ENCODE data around the gene LYST. TPM values are rescaled to one million over a fixed set of nuclear protein-coding genes. Genes with fewer than 3 reads are reported as not detected.
"Not testable (repeated sequence)": the region's sequence is repeated elsewhere in the genome, so short reads cannot be mapped to it uniquely, and the experiment has no call there.

LYST gene
- total and polyA plus RNA-seq, 2 donors (not counting 1 experiment from before 2014, with no cell fraction given), result 7.5 to 50.2 TPM

DNA sequence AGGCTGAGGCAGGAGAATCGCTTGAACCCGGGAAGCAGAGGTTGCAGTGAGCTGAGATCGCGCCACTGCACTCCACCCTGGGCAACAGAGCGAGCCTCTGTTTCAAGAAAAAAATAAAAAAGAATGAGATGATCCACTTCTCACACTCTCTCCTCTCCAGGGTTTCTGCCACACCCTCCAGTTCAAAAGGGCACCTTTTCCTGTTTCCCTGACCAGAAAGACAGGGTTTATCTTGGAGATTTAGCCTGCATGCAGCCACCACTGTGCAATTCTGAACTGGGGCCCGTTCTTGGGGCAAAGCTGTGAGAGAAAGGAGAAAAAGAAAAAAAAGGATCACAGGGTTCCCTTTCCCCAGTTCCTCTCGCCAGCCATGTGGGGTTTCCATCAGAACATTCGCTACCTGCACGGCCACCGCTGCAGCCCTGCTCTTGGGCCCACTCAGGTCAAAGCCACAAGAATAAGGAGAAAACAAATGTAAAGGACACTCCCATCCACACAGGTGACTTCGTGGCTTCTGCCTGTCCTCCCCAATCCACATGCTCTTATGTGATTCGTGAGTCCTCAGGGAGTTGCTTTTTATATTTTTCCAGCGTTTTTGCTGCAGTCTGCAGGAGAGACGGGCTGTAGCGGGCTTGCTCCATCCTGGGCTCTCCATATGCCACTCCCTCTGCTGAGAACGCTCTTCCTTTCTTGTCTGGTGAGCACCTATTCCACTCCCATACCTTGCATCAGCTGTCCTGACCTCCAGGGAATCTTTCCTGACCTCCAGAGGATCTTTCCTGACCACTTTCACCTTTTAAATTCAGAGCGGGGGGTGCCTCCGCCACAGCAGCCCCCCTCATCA lies 243.5 kb downstream of the LYST start:
- DNase-seq (ENCODE audit: low read depth in 2 of 2), result no peak

DNA sequence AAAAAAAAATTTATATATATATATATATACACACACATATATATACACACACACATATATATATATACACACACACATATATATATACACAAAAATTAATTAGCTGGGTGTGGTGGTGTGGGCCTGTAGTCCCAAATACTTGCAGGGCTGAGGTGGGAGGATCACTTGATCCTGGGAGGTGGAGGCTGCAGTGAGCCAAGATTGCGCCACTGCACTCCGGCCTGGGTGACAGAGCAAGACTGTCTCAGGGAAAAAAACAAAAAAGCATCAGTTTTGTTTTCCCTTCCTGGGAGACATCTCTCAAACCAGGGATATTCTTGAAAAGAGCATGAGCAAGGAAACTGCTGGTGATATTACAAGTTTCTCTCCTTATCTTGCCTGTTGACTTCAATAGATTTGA lies 247.6 kb downstream of the LYST start:
- not testable (repeated sequence) for H3K27ac ChIP-seq (ENCODE audit: insufficient read depth, low read length); H2AFZ ChIP-seq (ENCODE audit: low read length); H3K79me2 ChIP-seq (ENCODE audit: control insufficient read depth, insufficient read depth, low read length); H3K27me3 ChIP-seq (ENCODE audit: control insufficient read depth, insufficient read depth, low read length); H3K36me3 ChIP-seq (ENCODE audit: control insufficient read depth, insufficient read depth, low read length); H3K4me3 ChIP-seq (replicated peaks in 1 of 4; ENCODE audit: control extremely low read depth in 1 of 4, insufficient read depth in 1 of 4, low read depth in 3 of 4, low read length in 4 of 4); H3K4me2 ChIP-seq (ENCODE audit: extremely low read depth, insufficient read depth, low read length); H3K9ac ChIP-seq (ENCODE audit: insufficient read depth, low read length); H3K4me1 ChIP-seq (ENCODE audit: control insufficient read depth, extremely low read depth, insufficient read depth, low read length); H4K20me1 ChIP-seq (ENCODE audit: control insufficient read depth, extremely low read depth, insufficient read depth, low read length); DNase-seq (ENCODE audit: low read depth in 2 of 2); H3K9me3 ChIP-seq (ENCODE audit: control insufficient read depth, insufficient read depth, low read depth, low read length)

More for the DNA sequence above, 243.5 kb downstream of the LYST start:
- H3K27ac ChIP-seq (ENCODE audit: insufficient read depth, low read length), result no peak overlapping the region
- H3K4me3 ChIP-seq (replicated peaks in 1 of 4; ENCODE audit: control extremely low read depth in 1 of 4, insufficient read depth in 1 of 4, low read depth in 3 of 4, low read length in 4 of 4), result no peak overlapping the region
- no peaks in the 10 kb centered on the region for H3K79me2 ChIP-seq (ENCODE audit: control insufficient read depth, insufficient read depth, low read length)
- no peaks in the 10 kb centered on the region for H4K20me1 ChIP-seq (ENCODE audit: control insufficient read depth, extremely low read depth, insufficient read depth, low read length)
- H2AFZ ChIP-seq (ENCODE audit: low read length), result no peak overlapping the region
- no peaks in the 10 kb centered on the region for H3K36me3 ChIP-seq (ENCODE audit: control insufficient read depth, insufficient read depth, low read length)
- H3K9ac ChIP-seq (ENCODE audit: insufficient read depth, low read length), result no peak overlapping the region
- no peak overlapping the region for H3K4me2 ChIP-seq (ENCODE audit: extremely low read depth, insufficient read depth, low read length)
- H3K27me3 ChIP-seq (ENCODE audit: control insufficient read depth, insufficient read depth, low read length), result no peaks in the 10 kb centered on the region
- TF ChIP-seq EZH2 (IDR thresholded peaks at IDR 0.05; ENCODE audit: low read length, missing control alignments), result no peak
- TF ChIP-seq, protein P1, sequence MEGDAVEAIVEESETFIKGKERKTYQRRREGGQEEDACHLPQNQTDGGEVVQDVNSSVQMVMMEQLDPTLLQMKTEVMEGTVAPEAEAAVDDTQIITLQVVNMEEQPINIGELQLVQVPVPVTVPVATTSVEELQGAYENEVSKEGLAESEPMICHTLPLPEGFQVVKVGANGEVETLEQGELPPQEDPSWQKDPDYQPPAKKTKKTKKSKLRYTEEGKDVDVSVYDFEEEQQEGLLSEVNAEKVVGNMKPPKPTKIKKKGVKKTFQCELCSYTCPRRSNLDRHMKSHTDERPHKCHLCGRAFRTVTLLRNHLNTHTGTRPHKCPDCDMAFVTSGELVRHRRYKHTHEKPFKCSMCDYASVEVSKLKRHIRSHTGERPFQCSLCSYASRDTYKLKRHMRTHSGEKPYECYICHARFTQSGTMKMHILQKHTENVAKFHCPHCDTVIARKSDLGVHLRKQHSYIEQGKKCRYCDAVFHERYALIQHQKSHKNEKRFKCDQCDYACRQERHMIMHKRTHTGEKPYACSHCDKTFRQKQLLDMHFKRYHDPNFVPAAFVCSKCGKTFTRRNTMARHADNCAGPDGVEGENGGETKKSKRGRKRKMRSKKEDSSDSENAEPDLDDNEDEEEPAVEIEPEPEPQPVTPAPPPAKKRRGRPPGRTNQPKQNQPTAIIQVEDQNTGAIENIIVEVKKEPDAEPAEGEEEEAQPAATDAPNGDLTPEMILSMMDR (conservative IDR thresholded peaks at IDR 0.05 in 1 of 2, IDR thresholded peaks at IDR 0.05 in 1 of 2; ENCODE audit: low read depth in 1 of 2, low read length in 2 of 2), result no peak
- H3K9me3 ChIP-seq (ENCODE audit: control insufficient read depth, insufficient read depth, low read depth, low read length), result no peaks in the 10 kb centered on the region
- no peaks in the 10 kb centered on the region for H3K4me1 ChIP-seq (ENCODE audit: control insufficient read depth, extremely low read depth, insufficient read depth, low read length)

DNA sequence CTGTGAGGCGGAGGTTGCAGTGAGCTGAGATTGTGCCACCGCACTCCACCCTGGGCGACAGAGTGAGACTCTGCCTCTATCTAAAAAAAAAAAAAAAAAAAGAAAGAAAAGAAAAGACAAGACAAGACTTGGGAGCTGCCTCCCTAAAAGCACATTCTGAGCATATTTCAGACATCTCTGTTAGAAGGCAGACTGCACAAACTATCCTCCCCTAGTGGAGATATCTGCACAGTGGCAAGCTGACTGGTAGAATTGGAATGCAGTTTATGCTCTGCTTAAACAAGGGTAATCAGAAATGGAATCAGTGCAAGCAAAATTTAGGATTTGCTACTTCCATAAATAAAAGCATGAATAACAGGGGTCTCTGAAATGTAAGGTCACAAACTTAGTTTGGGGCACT lies 248.9 kb downstream of the LYST start:
- TF ChIP-seq EZH2 (IDR thresholded peaks at IDR 0.05; ENCODE audit: low read length, missing control alignments), result no peak
- TF ChIP-seq, protein P1 (conservative IDR thresholded peaks at IDR 0.05 in 1 of 2, IDR thresholded peaks at IDR 0.05 in 1 of 2; ENCODE audit: low read depth in 1 of 2, low read length in 2 of 2), result peak; percentile 42 to 55
- H2AFZ ChIP-seq (ENCODE audit: low read length), result no peak overlapping the region
- H3K79me2 ChIP-seq (ENCODE audit: control insufficient read depth, insufficient read depth, low read length), result no peaks in the 10 kb centered on the region
- no peaks in the 10 kb centered on the region for H3K4me1 ChIP-seq (ENCODE audit: control insufficient read depth, extremely low read depth, insufficient read depth, low read length)
- H3K36me3 ChIP-seq (ENCODE audit: control insufficient read depth, insufficient read depth, low read length), result no peaks in the 10 kb centered on the region
- no peaks in the 10 kb centered on the region for H4K20me1 ChIP-seq (ENCODE audit: control insufficient read depth, extremely low read depth, insufficient read depth, low read length)
- H3K27me3 ChIP-seq (ENCODE audit: control insufficient read depth, insufficient read depth, low read length), result no peaks in the 10 kb centered on the region
- H3K9ac ChIP-seq (ENCODE audit: insufficient read depth, low read length), result no peak overlapping the region
- no peak overlapping the region for H3K27ac ChIP-seq (ENCODE audit: insufficient read depth, low read length)
- H3K4me2 ChIP-seq (ENCODE audit: extremely low read depth, insufficient read depth, low read length), result no peak overlapping the region
- H3K9me3 ChIP-seq (ENCODE audit: control insufficient read depth, insufficient read depth, low read depth, low read length), result no peaks in the 10 kb centered on the region
- H3K4me3 ChIP-seq (replicated peaks in 1 of 4; ENCODE audit: control extremely low read depth in 1 of 4, insufficient read depth in 1 of 4, low read depth in 3 of 4, low read length in 4 of 4), result no peak overlapping the region
- peak; percentile 21 to 74 for DNase-seq (ENCODE audit: low read depth in 2 of 2)

Measured in fibroblast of lung (primary cell).